SU-DHL-6 (cell line): Measurements from ENCODE around the gene OR2A12.

Source experiments
- H2AFZ ChIP-seq: fragments of 200-600 bp; sonication (generic); 2 replicates; pipeline ENCODE4 v1.6.1; 2014; ENCODE audit warnings: low read depth, mild to moderate bottlenecking, moderate library complexity, mixed read lengths, antibody characterized with exemption, low read length; ENCODE audit not compliant: severe bottlenecking
- H3F3A ChIP-seq: fragments of 200-600 bp; shearing (Covaris generic); 2 replicates; pipeline ENCODE4 v1.6.0; 2016; ENCODE audit warnings: antibody characterized with exemption, mild to moderate bottlenecking; ENCODE audit not compliant: insufficient read depth
- H3K27ac ChIP-seq: fragments of 200-600 bp; sonication (generic); 2 replicates; pipeline ENCODE4 v1.5.1; 2016; ENCODE audit warnings: low read depth, mild to moderate bottlenecking, low read length, moderate library complexity, mixed read lengths
- H3K27me3 ChIP-seq: fragments of 200-600 bp; sonication (generic), shearing (Covaris generic); 2 replicates; pipeline ENCODE4 v1.6.0; 2014; ENCODE audit warnings: mild to moderate bottlenecking, low read length
- H3K36me3 ChIP-seq: fragments of 200-600 bp; sonication (generic); 2 replicates; pipeline ENCODE4 v1.6.1; 2014; ENCODE audit warnings: mild to moderate bottlenecking, low read length, mixed read lengths
- H3K4me2 ChIP-seq: fragments of 300-600, 200-600 bp; shearing (Covaris generic), sonication (generic); 2 replicates; pipeline ENCODE4 v1.6.0; 2014; ENCODE audit warnings: low read length, low read depth, mild to moderate bottlenecking; ENCODE audit not compliant: poor library complexity, severe bottlenecking
- H3K4me3 ChIP-seq: fragments of 200-600 bp; sonication (generic); 2 replicates; pipeline ENCODE4 v1.5.1; 2014; ENCODE audit warnings: antibody characterized with exemption, low read length, mild to moderate bottlenecking, mixed read lengths; ENCODE audit not compliant: insufficient read depth, poor library complexity, severe bottlenecking
- H3K79me2 ChIP-seq: fragments of 200-600 bp; sonication (generic); 2 replicates; pipeline ENCODE4 v1.6.1; 2014; ENCODE audit warnings: mild to moderate bottlenecking, low read length, moderate library complexity; ENCODE audit not compliant: insufficient read depth
- H3K9ac ChIP-seq: fragments of 200-600 bp; sonication (generic); 2 replicates; pipeline ENCODE4 v1.7.0; 2014; ENCODE audit warnings: mild to moderate bottlenecking, low read length
- H3K9me2 ChIP-seq: fragments of 200-600 bp; sonication (generic); replicated peaks from 2 replicates; pipeline ENCODE4 v1.6.1; 2014; ENCODE audit warnings: low read length; ENCODE audit not compliant: insufficient read depth
- H3K9me3 ChIP-seq: fragments of 200-600 bp; sonication (generic); 2 replicates; pipeline ENCODE4 v1.6.1; 2014; ENCODE audit warnings: low read length, mixed read lengths; ENCODE audit not compliant: insufficient read depth
- H4K20me1 ChIP-seq: fragments of 200-600 bp; sonication (generic); 2 replicates; pipeline ENCODE4 v1.6.1; 2014; ENCODE audit warnings: low read depth, mild to moderate bottlenecking, antibody characterized with exemption, low read length, moderate library complexity, mixed read lengths
- EZH2phosphoT487 ChIP-seq: fragments of 200-600 bp; sonication (generic), shearing (Covaris generic); conservative IDR thresholded peaks from 2 replicates; pipeline ENCODE4 v1.6.1; 2018; ENCODE audit warnings: mild to moderate bottlenecking, antibody characterized with exemption, low read length, moderate library complexity, mixed read lengths
- TF ChIP-seq, protein P1 (sequence below): fragments of 200-600 bp; sonication (generic); IDR thresholded peaks from one replicate; pipeline ENCODE4 v1.5.1; 2017; ENCODE audit warnings: antibody characterized with exemption, mild to moderate bottlenecking, low read length, moderate library complexity; ENCODE audit not compliant: insufficient read depth, poor library complexity, severe bottlenecking

The OR2A12 gene

DNA sequence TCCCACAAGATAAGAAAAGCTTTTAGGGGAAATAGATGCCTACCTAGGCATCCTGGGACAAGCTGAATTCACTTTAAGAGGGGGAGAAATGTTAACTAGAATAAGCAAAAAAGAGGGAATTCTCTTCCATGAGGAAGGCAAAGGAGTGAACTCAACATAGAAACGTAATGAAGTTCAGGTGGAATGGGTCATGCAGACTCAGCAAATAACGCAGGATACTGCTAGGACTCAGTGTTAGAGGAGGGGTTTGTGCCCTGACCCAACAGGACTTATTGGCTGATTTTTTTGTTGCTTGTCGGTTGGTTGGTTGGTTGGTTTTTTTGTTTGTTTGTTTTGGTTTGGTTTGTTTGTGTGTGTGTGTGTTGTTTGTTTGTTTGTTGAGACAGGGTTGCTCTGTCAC is 46.2 kb downstream of the OR2A12 start:
- no peak overlapping the region for H3K4me3 ChIP-seq
- no peak overlapping the region for H3K27ac ChIP-seq
- H3K4me2 ChIP-seq: no peak overlapping the region
- no peaks in the 10 kb centered on the region for H3K36me3 ChIP-seq
- no peaks in the 10 kb centered on the region for H3K9me2 ChIP-seq
- no peaks in the 10 kb centered on the region for H3K27me3 ChIP-seq
- no peak for TF ChIP-seq EZH2phosphoT487
- TF ChIP-seq, protein P1, sequence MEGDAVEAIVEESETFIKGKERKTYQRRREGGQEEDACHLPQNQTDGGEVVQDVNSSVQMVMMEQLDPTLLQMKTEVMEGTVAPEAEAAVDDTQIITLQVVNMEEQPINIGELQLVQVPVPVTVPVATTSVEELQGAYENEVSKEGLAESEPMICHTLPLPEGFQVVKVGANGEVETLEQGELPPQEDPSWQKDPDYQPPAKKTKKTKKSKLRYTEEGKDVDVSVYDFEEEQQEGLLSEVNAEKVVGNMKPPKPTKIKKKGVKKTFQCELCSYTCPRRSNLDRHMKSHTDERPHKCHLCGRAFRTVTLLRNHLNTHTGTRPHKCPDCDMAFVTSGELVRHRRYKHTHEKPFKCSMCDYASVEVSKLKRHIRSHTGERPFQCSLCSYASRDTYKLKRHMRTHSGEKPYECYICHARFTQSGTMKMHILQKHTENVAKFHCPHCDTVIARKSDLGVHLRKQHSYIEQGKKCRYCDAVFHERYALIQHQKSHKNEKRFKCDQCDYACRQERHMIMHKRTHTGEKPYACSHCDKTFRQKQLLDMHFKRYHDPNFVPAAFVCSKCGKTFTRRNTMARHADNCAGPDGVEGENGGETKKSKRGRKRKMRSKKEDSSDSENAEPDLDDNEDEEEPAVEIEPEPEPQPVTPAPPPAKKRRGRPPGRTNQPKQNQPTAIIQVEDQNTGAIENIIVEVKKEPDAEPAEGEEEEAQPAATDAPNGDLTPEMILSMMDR: no peak
- H3K9ac ChIP-seq: no peak overlapping the region
- H3K79me2 ChIP-seq: no peaks in the 10 kb centered on the region
- H3K9me3 ChIP-seq: no peaks in the 10 kb centered on the region
- no peaks in the 10 kb centered on the region for H3F3A ChIP-seq
- no peaks in the 10 kb centered on the region; the same call in 1 of the 2 replicates for H4K20me1 ChIP-seq
- no peak overlapping the region for H2AFZ ChIP-seq

- Histone ChIP-seq H3K27ac (no peak overlapping the region), H3K4me3 (no peak overlapping the region), H3K36me3 (no peaks in the 10 kb centered on the region), H2AFZ (no peak overlapping the region), H3K9me3 (no peaks in the 10 kb centered on the region), H3K9ac (no peak overlapping the region), H3K4me2 (no peak overlapping the region), H3F3A (no peaks in the 10 kb centered on the region), H4K20me1 (no peaks in the 10 kb centered on the region; the same call in 1 of the 2 replicates), H3K79me2 (no peaks in the 10 kb centered on the region), H3K27me3 (no peaks in the 10 kb centered on the region), H3K9me2 (no peaks in the 10 kb centered on the region)
- TF ChIP-seq EZH2phosphoT487: no peak
- TF ChIP-seq, protein P1: no peak
Observed at GRCh38 chr7:144133307-144133706, 47.2 kb downstream of the OR2A12 start.

DNA sequence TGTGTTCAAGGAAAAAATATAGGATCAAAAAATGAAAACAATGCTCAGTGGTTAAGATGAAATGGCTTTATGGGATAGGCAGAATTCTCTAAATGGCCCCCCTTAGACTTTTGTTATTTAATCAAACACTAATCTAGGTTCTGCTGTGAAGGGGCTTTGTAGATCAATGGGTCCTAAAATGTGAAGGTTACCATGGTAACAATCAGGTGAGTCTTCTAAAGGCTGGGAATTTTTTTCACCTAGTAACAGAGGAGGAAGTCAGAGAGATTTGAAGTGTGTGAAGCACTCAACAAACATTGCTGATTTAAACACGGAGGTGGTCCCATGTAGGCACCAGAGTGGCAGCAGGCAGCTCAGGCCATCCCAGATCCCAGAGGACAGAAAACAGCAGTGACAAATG is 48.0 kb downstream of the OR2A12 start:
- H4K20me1 ChIP-seq: no peaks in the 10 kb centered on the region; the same call in 1 of the 2 replicates
- H3K9me3 ChIP-seq: no peaks in the 10 kb centered on the region
- no peak overlapping the region for H2AFZ ChIP-seq
- H3K4me3 ChIP-seq: no peak overlapping the region
- no peaks in the 10 kb centered on the region for H3K79me2 ChIP-seq
- no peak for TF ChIP-seq EZH2phosphoT487
- TF ChIP-seq, protein P1: no peak
- no peaks in the 10 kb centered on the region for H3F3A ChIP-seq
- no peak overlapping the region for H3K9ac ChIP-seq
- no peaks in the 10 kb centered on the region for H3K27me3 ChIP-seq
- no peaks in the 10 kb centered on the region for H3K36me3 ChIP-seq
- no peak overlapping the region for H3K27ac ChIP-seq
- no peak overlapping the region for H3K4me2 ChIP-seq
- H3K9me2 ChIP-seq: no peaks in the 10 kb centered on the region
